ENCODE data around the gene DCLK3. TPM values are rescaled to one million over a fixed set of nuclear protein-coding genes. Genes with fewer than 3 reads are reported as not detected.

Gene DCLK3
- total RNA-seq, 1 donor from 2014 or later = 0.48 TPM

- DNase-seq (ENCODE audit: low spot score) = no peak
- intact Hi-C loops (cut with DNase I) = no loop called here
Observed at GRCh38 chr3:36774052-36774451, 9.7 kb upstream of the DCLK3 start.

- DNase-seq (ENCODE audit: low spot score) = no peak
- intact Hi-C loops (cut with DNase I) = no loop called here
Observed at GRCh38 chr3:36771931-36772330, 7.6 kb upstream of the DCLK3 start.

GRCh38 chr3:36769926-36770325 is 5.6 kb upstream of the DCLK3 start:
- intact Hi-C loops (cut with DNase I) = no loop called here
- no peak for DNase-seq (ENCODE audit: low spot score)

DNA sequence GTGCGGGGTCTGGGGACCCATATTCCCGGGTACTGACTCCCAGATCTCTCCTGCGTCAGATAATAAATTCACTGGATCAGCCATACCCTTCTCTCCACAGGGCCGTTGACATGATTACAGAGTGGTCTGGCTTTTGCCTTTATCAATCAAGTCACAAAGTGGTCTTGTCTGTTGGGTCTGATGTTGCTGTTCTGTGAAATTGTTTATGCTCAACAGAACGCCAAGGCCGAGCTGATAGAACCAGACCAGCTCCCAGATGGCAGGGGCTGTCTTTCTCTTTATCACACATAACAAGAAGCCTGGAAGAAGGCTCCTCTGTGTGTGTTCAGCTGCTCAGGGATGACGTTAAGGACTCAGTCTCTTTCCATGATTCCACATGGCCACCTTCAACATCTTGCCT is 751 bp upstream of the DCLK3 start:
- intact Hi-C loops (cut with DNase I) = no loop called here
- no peak for DNase-seq (ENCODE audit: low spot score)

DNA sequence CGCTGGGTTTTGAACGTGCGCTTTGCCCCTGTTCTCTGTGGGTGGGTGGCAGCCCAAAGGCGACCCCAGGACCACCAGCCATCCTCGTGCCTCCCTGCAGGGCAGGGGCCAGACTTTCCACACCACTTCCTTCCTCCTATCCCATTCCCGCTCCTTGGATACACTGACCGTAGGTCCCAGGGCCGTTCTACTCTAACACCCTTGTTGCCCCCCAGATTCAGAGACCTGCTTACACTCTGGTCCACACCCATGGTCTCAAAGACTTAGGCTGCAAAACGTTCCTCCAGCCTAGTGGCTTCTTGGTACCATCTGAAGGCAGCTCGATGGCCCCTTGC is 318 bp upstream of the DCLK3 start:
- DNase-seq (ENCODE audit: low spot score) = no peak
- intact Hi-C loops (cut with DNase I) = no loop called here

- intact Hi-C loops (cut with DNase I) = no loop called here
- no peak for DNase-seq (ENCODE audit: low spot score)
Observed at GRCh38 chr3:36762918-36763849, 1.2 kb downstream of the DCLK3 start.

DNA sequence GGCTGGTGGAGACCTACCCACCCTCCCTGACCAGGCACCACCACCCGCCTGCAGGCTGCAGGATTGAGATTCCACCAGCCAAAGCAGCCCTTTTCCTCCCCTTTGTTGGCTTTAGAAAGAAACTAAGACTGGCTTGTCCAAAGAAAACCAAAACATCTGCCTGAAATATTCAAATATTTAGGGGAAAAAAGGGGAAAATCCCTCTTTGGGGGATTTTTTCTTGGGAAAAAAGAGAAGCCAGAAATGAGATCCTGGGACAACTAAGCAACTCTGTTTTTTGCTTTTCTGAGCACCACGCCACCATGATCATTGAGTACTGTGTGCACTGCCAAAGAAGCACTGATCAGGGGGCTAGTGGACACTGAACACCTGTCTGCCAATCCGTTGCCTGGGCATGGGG is 2.6 kb downstream of the DCLK3 start:
- intact Hi-C loops (cut with DNase I) = no loop called here
- DNase-seq (ENCODE audit: low spot score) = no peak

DNA sequence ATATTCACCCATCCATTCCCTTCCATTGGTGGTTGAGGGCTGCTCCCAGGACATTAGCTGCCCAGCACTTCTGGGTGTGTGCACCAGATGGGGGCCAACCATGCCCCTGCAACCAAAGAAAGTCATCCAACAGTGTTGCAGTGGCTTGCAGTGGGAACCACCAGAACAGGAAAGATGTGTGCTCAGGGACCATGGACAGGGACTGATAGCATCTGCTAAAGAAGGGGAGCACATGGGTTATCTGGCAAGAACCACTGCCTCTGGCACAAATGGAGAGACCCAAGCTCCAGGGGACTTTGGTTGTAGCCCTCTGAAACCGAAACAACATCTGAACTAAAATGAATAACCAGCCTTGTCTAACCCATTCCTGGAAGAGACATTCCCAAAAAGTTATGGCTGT is 8.1 kb downstream of the DCLK3 start:
- intact Hi-C loops (cut with DNase I) = no loop called here
- no peak for DNase-seq (ENCODE audit: low spot score)

DNA sequence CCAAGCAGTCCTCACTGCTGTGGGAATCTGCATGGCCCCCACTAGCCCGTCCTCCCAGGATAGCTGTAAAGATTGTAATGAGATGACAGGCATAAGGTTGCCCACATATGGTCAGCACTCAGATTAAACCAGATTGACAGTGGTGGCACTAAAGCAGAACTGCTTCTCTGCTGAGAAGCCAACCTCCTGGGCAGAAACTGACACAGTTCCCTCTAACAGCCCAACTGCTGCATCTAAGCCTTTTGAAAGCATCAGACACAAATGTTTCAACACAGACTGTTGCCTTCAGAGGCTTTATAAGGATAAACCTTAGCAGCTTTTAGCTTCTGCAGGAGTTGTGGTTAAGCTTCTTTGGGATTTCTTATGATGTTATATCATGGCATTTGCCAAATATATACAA is 13.0 kb downstream of the DCLK3 start:
- no peak for DNase-seq (ENCODE audit: low spot score)
- intact Hi-C loops (cut with DNase I) = no loop called here

DNA sequence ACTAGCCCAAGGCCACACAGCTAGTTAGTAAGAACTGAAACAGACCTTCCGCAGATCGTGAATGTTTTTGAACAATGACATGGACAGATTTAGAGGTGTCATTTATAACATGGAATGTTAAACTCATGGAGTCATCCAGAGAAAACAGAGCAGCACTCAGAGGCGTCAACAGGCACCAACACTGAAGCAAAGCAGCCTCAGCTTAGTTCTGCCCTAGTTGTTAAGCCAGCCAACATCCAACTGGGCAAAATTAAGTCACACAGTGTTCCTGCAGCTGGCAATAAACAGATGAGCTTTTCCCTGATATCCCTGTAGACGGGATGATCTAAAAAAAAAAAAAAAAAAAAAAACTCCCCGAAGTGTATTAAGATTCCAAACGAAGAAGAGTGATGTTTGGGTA is 13.6 kb downstream of the DCLK3 start:
- no peak for DNase-seq (ENCODE audit: low spot score)
- intact Hi-C loops (cut with DNase I) = no loop called here

DNA sequence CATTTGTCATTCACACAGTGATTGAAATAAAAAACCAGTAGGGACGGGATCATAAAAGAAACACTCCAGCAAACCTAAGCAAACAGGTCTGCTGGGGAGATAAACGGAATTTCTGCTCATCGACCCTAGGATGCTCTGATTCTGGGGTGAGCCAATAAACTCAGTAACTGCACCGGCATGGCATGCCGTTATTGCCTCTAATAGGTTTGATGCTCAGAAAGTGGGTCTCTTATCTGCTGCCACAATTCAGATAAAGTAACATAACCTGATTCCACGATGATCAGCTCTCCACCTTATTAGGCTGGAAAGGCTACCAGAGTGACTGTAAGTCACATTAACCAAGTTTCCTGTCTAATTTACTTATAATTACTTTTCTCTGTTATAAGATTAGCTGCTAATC is 19.6 kb downstream of the DCLK3 start:
- intact Hi-C loops (cut with DNase I) = no loop called here
- no peak for DNase-seq (ENCODE audit: low spot score)

GRCh38 chr3:36743826-36744225 is 20.5 kb downstream of the DCLK3 start:
- intact Hi-C loops (cut with DNase I) = no loop called here

DNA sequence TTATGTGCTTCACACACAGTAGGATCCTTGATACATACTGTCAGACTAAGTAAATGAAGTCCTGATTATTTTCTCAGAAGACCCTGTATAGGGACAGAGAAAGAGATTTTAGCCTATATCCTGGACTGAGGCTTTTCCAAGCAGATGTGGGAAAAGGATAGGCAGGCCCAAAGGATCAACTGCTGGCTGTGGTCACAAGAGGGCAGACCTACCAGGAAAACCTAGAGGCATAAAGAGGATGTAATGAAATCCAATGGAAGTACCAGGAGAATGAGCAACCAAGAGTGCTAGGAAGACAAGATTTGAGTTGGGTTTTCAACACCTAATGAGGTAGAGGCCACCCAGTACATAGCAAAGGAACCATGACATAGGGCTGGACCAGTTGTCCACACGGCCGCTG is 23.1 kb downstream of the DCLK3 start:
- no peak for DNase-seq (ENCODE audit: low spot score)
- intact Hi-C loops (cut with DNase I) = no loop called here

More at GRCh38 chr3:36743826-36744225, 20.5 kb downstream of the DCLK3 start:
- no peak for DNase-seq (ENCODE audit: low spot score)

DNA sequence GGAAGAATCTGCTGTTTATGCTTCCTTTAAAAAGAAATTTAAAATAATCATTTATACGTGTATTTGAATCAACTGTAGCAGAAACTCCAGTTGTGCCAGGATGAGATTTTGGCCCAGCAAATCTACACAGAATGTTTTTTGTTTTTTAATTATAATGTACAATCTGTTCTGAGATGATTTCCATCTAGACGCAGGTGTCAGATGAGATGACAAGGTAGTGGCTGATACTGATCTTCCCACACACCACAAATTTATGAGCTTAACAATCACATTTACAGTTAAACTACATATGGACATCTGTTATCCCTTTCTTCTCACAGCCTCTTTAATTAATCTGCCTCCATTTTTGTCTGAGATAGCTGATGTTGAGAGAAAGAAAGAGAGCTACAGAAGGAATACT is 23.6 kb downstream of the DCLK3 start:
- intact Hi-C loops (cut with DNase I) = no loop called here
- DNase-seq (ENCODE audit: low spot score) = no peak

GRCh38 chr3:36738702-36739101 is 25.7 kb downstream of the DCLK3 start:
- no peak for DNase-seq (ENCODE audit: low spot score)
- intact Hi-C loops (cut with DNase I) = loop anchor here (10.0 kb wide), 1 partner anchor 476 kb away; no protein-coding TSS in a partner anchor

DNA sequence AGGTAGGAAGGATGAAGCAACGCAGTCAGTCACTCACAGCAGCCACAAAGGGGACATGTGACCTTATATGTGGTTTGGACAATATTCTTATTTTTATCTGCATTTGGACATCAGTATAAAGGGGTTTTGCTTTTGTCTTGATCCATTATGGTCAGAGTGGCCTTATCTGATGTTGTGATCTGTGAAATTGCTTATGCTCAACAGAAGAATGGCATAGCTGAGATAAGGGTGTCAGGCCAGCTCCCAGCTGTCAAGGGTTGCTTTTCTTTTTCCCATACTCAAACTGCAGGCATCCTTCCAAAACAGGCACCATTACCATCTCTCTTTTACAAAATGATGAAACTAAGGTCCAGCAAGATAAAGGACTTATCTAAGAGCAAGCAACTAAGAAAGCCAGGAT is 28.1 kb downstream of the DCLK3 start:
- intact Hi-C loops (cut with DNase I) = loop anchor here (10.0 kb wide), 1 partner anchor 478 kb away; no protein-coding TSS in a partner anchor
- DNase-seq (ENCODE audit: low spot score) = no peak

DNA sequence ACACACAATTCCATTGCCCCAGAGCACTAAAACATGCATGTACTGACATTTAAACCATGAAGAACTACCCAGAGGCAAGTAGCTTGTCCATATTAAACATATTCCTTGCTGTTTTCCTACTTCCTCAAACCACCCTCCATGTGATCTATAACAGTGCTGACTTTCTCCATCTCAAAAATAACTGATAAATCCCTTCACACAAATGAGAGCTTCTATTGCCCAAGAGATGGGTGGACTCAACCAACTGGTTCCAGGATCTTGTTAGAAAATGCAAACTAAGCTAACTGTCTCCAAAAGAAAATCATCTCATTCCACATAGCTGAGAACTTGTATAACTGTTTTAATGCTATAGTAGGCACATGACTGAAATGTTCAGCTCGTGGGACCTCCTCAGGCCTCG is 29.6 kb downstream of the DCLK3 start:
- intact Hi-C loops (cut with DNase I) = loop anchor here (10.0 kb wide), 1 partner anchor 480 kb away; no protein-coding TSS in a partner anchor
- no peak for DNase-seq (ENCODE audit: low spot score)

GRCh38 chr3:36733723-36734122 is 30.6 kb downstream of the DCLK3 start:
- DNase-seq (ENCODE audit: low spot score) = no peak
- intact Hi-C loops (cut with DNase I) = loop anchor here (10.0 kb wide), 1 partner anchor 481 kb away; no protein-coding TSS in a partner anchor

GRCh38 chr3:36733162-36733696 is 31.1 kb downstream of the DCLK3 start:
- intact Hi-C loops (cut with DNase I) = loop anchor here (10.0 kb wide), 1 partner anchor 482 kb away; no protein-coding TSS in a partner anchor
- DNase-seq (ENCODE audit: low spot score) = no peak

GRCh38 chr3:36730966-36731365 is 33.4 kb downstream of the DCLK3 start:
- DNase-seq (ENCODE audit: low spot score) = no peak
- intact Hi-C loops (cut with DNase I) = loop anchor here (2.0 to 10.0 kb wide), 2 partner anchors 228 to 484 kb away; no protein-coding TSS in a partner anchor

Data from cardiac septum (tissue), 1 donor.